IMR-90 (cell line): ENCODE results near the gene SPATA13. TPM values are rescaled to one million over a fixed set of nuclear protein-coding genes. Genes with fewer than 3 reads are reported as not detected.

Experiments
- ATAC-seq: fragments of 200-7000 bp; cut with Tn5 transposase; 2 replicates; pipeline ENCODE4 v1.9.1; 2020; ENCODE audit warnings: low read depth, mild to moderate bottlenecking, moderate library complexity
- BruUV-seq: library from RNA; stranded (reverse); fragments of 400-500 nt; replicated peaks from 2 replicates; lab custom pipeline; 2021; lab: Mats Ljungman, UMichigan
- CTCF ChIA-PET: fragments of 300-600 bp; formaldehyde crosslinking; extraction: SDS; loops from one replicate; lab custom pipeline; 2021; ENCODE audit warnings: antibody characterized with exemption; lab: Yijun Ruan, JAX
- POLR2A ChIA-PET: fragments of 300-600 bp; sonication (Branson Sonifier 250); formaldehyde crosslinking; loops from one replicate; lab custom pipeline; 2022; ENCODE audit warnings: antibody characterized with exemption; ENCODE audit not compliant: unreplicated experiment; lab: Charles Lee
- DNase-seq: peaks from one replicate; pipeline ENCODE4 v3.0.0; 2013
- H2AFZ ChIP-seq: replicated peaks from 2 replicates; pipeline ENCODE3; 2013; ENCODE audit warnings: low read length, mild to moderate bottlenecking; ENCODE audit not compliant: poor library complexity
- H2AK5ac ChIP-seq: 2 replicates; pipeline ENCODE4 v1.6.1; 2013; ENCODE audit warnings: low read depth, low read length, inconsistent platforms
- H2AK9ac ChIP-seq: replicated peaks from 2 replicates; pipeline ENCODE3; 2013; ENCODE audit warnings: mild to moderate bottlenecking, low read depth, low read length, moderate library complexity; ENCODE audit not compliant: poor library complexity
- H2BK120ac ChIP-seq: 2 replicates; pipeline ENCODE4 v1.6.1; 2013; ENCODE audit warnings: low read depth, low read length, inconsistent platforms
- H2BK15ac ChIP-seq: 3 replicates; pipeline ENCODE4 v1.6.1; 2013; ENCODE audit warnings: low read depth, low read length, inconsistent platforms
- H2BK20ac ChIP-seq: 2 replicates; pipeline ENCODE4 v1.6.1; 2013; ENCODE audit warnings: low read depth, mild to moderate bottlenecking, inconsistent platforms, low read length, moderate library complexity
- H2BK5ac ChIP-seq: 2 replicates; pipeline ENCODE4 v1.6.1; 2013; ENCODE audit warnings: mild to moderate bottlenecking, low read depth, low read length, inconsistent platforms; ENCODE audit not compliant: poor library complexity, severe bottlenecking
- H3K14ac ChIP-seq: replicated peaks from 2 replicates; pipeline ENCODE4 v1.6.1; 2013; ENCODE audit warnings: low read depth, low read length, inconsistent platforms
- H3K18ac ChIP-seq: 2 replicates; pipeline ENCODE4 v1.6.1; 2013; ENCODE audit warnings: low read depth, low read length, control low read depth
- H3K23ac ChIP-seq: 2 replicates; pipeline ENCODE4 v1.6.1; 2013; ENCODE audit warnings: low read depth, low read length, inconsistent platforms
- H3K27ac ChIP-seq: 2 replicates; pipeline ENCODE4 v1.5.1; 2013; ENCODE audit warnings: mild to moderate bottlenecking, control low read depth, low read length; ENCODE audit not compliant: insufficient read depth
- H3K27me3 ChIP-seq: 2 replicates; pipeline ENCODE4 v1.6.1; 2013; ENCODE audit warnings: low read length; ENCODE audit not compliant: control insufficient read depth, insufficient read depth
- H3K36me3 ChIP-seq: 2 replicates; pipeline ENCODE4 v1.6.1; 2013; ENCODE audit warnings: low read length, mixed read lengths; ENCODE audit not compliant: control insufficient read depth, insufficient read depth
- H3K4ac ChIP-seq: 2 replicates; pipeline ENCODE4 v1.6.1; 2013; ENCODE audit warnings: low read depth, low read length, inconsistent platforms
- H3K4me1 ChIP-seq: 2 replicates; pipeline ENCODE4 v1.6.1; 2013; ENCODE audit warnings: low read length, mixed read lengths; ENCODE audit not compliant: control insufficient read depth, insufficient read depth
- H3K4me2 ChIP-seq: 2 replicates; pipeline ENCODE4 v1.6.1; 2013; ENCODE audit warnings: low read depth, mild to moderate bottlenecking, control low read depth, low read length, moderate library complexity
- H3K4me3 ChIP-seq: 2 replicates; pipeline ENCODE4 v1.5.1; 2013; ENCODE audit warnings: low read depth, mild to moderate bottlenecking, control low read depth, low read length, moderate library complexity; ENCODE audit not compliant: insufficient read depth
- H3K56ac ChIP-seq: 2 replicates; pipeline ENCODE4 v1.6.1; 2013; ENCODE audit warnings: low read length, inconsistent platforms; ENCODE audit not compliant: insufficient read depth; ENCODE audit errors: extremely low read depth
- H3K79me1 ChIP-seq, 2 experiments: 2 replicates each; pipeline ENCODE4 v1.6.1; 2013; ENCODE audit warnings: low read length in 2 of 2, inconsistent platforms in 1 of 2, low read depth in 1 of 2
- H3K9ac ChIP-seq: 2 replicates; pipeline ENCODE4 v1.6.1; 2013; ENCODE audit warnings: low read depth, low read length, control low read depth
- H3K9me1 ChIP-seq: 2 replicates; pipeline ENCODE4 v1.6.1; 2013; ENCODE audit warnings: low read length, inconsistent platforms; ENCODE audit not compliant: insufficient read depth
- H3K9me3 ChIP-seq: 2 replicates; pipeline ENCODE4 v1.6.1; 2013; ENCODE audit warnings: low read length; ENCODE audit not compliant: control insufficient read depth, insufficient read depth
- H4K20me1 ChIP-seq: 2 replicates; pipeline ENCODE4 v1.6.1; 2013; ENCODE audit warnings: low read length, inconsistent platforms; ENCODE audit not compliant: insufficient read depth
- H4K5ac ChIP-seq: 2 replicates; pipeline ENCODE4 v1.6.1; 2013; ENCODE audit warnings: mild to moderate bottlenecking, low read depth, low read length, control low read depth
- H4K8ac ChIP-seq, 2 experiments: 2 replicates each; pipeline ENCODE4 v1.6.1; 2013; ENCODE audit warnings: low read depth in 2 of 2, low read length in 2 of 2, control low read depth in 1 of 2, inconsistent platforms in 1 of 2
- H4K91ac ChIP-seq: 2 replicates; pipeline ENCODE4 v1.6.1; 2013; ENCODE audit warnings: low read depth, low read length, inconsistent platforms; ENCODE audit not compliant: insufficient read depth
- CEBPB ChIP-seq: IDR thresholded peaks from 2 replicates; pipeline ENCODE4 v1.6.1; 2012; ENCODE audit warnings: low read depth, low read length, improper control_type of control experiment
- CHD1 ChIP-seq: IDR thresholded peaks from 2 replicates; pipeline ENCODE4 v1.6.1; 2012; ENCODE audit warnings: low read depth, low read length, improper control_type of control experiment
- CTCF ChIP-seq: conservative IDR thresholded peaks from 2 replicates; pipeline ENCODE4 v1.5.1; 2012; ENCODE audit warnings: mild to moderate bottlenecking, low read depth, low read length, improper control_type of control experiment
- FOS ChIP-seq: fragments of 150-350 bp; IDR thresholded peaks from 2 replicates; pipeline ENCODE4 v1.6.1; 2016; ENCODE audit warnings: low read depth, low read length
- NFE2L2 ChIP-seq: fragments of 150-350 bp; IDR thresholded peaks from 2 replicates; pipeline ENCODE4 v1.6.1; 2016; ENCODE audit warnings: low read depth, mild to moderate bottlenecking, low read length
- POLR2A ChIP-seq: IDR thresholded peaks from 2 replicates; pipeline ENCODE4 v1.6.1; 2012; ENCODE audit warnings: mild to moderate bottlenecking, low read depth, low read length
- RAD21 ChIP-seq: IDR thresholded peaks from 2 replicates; pipeline ENCODE4 v1.6.1; 2012; ENCODE audit warnings: low read length, improper control_type of control experiment
- RCOR1 ChIP-seq: IDR thresholded peaks from 2 replicates; pipeline ENCODE4 v1.6.1; 2012; ENCODE audit warnings: mild to moderate bottlenecking, low read length, improper control_type of control experiment; ENCODE audit not compliant: insufficient replicate concordance
- RFX5 ChIP-seq: IDR thresholded peaks from 2 replicates; pipeline ENCODE4 v1.8.0; 2012; ENCODE audit warnings: low read depth, mild to moderate bottlenecking, low read length, moderate library complexity
- SMC3 ChIP-seq: fragments of 150-350 bp; IDR thresholded peaks from 2 replicates; pipeline ENCODE4 v1.6.1; 2016; ENCODE audit warnings: low read depth, mild to moderate bottlenecking, antibody characterized with exemption, low read length, moderate library complexity
- WGBS, 2 experiments: methylation state at CpG; one replicate each; pipeline versions ENCODE4 v1.1.5 to v1.1.7; 2013; ENCODE audit warnings: missing lambda C conversion rate in 2 of 2; ENCODE audit not compliant: insufficient read length in 1 of 2; ENCODE audit errors: extremely low coverage in 2 of 2; 5-methylcytosine and 5-hydroxymethylcytosine counted together
- dilution Hi-C: fragments of 300-500 bp; cut with HindIII; formaldehyde crosslinking; loops from one replicate; pipeline ENCODE4 v1.14.3; 2018; ENCODE audit warnings: low sequenced_read_pairs; ENCODE audit not compliant: unreplicated experiment
- in situ Hi-C: fragments of 300-500 bp; cut with MboI; formaldehyde crosslinking; loops from 3 replicates; pipeline ENCODE4 v1.14.3; 2019; ENCODE audit warnings: low sequenced_read_pairs, inconsistent platforms, mixed read lengths
- intact Hi-C: fragments of 100-400 bp; cut with micrococcal nuclease; formaldehyde crosslinking; loops from 2 replicates; pipeline ENCODE4 v1.10.0; 2022
- polyA plus RNA-seq, 3 experiments: library from polyadenylated mRNA; depleted of rRNA; stranded (reverse); fragments of >200 nt; gene quantifications; 2 replicates each; pipeline ENCODE4 v1.2.3, GENCODE V29; 2012; ENCODE audit warnings: low replicate concordance in 1 of 3
- total RNA-seq: library from RNA; depleted of rRNA; stranded (reverse); fragments of >200 nt; gene quantifications from 2 replicates; pipeline ENCODE4 v1.2.3, GENCODE V29; 2012
- TF ChIP-seq, protein P1 (sequence below): fragments of 150-350 bp; IDR thresholded peaks from 2 replicates; pipeline ENCODE4 v1.6.1; 2017; ENCODE audit warnings: mild to moderate bottlenecking, antibody characterized with exemption, low read length, low read depth

SPATA13 gene
- total and polyA plus RNA-seq, 2 of the 4 experiments (the other 2 are of a cell fraction) = 10.5 to 12.5 TPM

GRCh38 chr13:24338721-24339120 lies 178.2 kb downstream of the SPATA13 start:
- WGBS, 2 experiments = 97% methylated on average over 17 of the region's 36 CpGs; no CpG with 5 or more reads in 1 of the 2 experiments
- Histone ChIP-seq H3K4me1 (peaks cover 2% of the 10 kb centered on the region; the same call in 1 of the 2 replicates), H2AK9ac (peak overlapping the region; percentile 72), H3K4ac (no peak overlapping the region), H3K4me2 (no peak overlapping the region), H4K8ac (no peak overlapping the region), H4K20me1 (no peaks in the 10 kb centered on the region), H3K56ac (no peak overlapping the region), H3K23ac (no peak overlapping the region), H3K36me3 (no peaks in the 10 kb centered on the region), H3K9ac (no peak overlapping the region), H3K14ac (no peak overlapping the region), H4K5ac (no peak overlapping the region), H2BK120ac (no peak overlapping the region), H4K91ac (no peak overlapping the region), H3K9me1 (peaks cover 3% of the 10 kb centered on the region; the same call in 1 of the 2 replicates), H2AFZ (no peak overlapping the region), H3K27ac (no peak overlapping the region), H3K4me3 (no peak overlapping the region), H2AK5ac (no peak overlapping the region), H3K18ac (no peak overlapping the region), H3K27me3 (peaks cover 3% of the 10 kb centered on the region), H2BK20ac (no peak overlapping the region), H3K9me3 (no peaks in the 10 kb centered on the region), H2BK15ac (no peak overlapping the region), H2BK5ac (no peak overlapping the region), H3K79me1 (no peaks in the 10 kb centered on the region)
- in situ Hi-C loops = no loop called here
- CTCF ChIA-PET = no interaction called here
- dilution Hi-C loops = no loop called here
- intact Hi-C loops = no loop called here
- ATAC-seq = no peak
- no peak for DNase-seq
- no peak for TF ChIP-seq RAD21
- TF ChIP-seq NFE2L2 = no peak
- no peak for TF ChIP-seq RCOR1
- TF ChIP-seq POLR2A = no peak
- TF ChIP-seq SMC3 = no peak
- no peak for TF ChIP-seq CEBPB
- TF ChIP-seq FOS = no peak
- TF ChIP-seq RFX5 = no peak
- no peak for TF ChIP-seq CHD1
- TF ChIP-seq, protein P1, sequence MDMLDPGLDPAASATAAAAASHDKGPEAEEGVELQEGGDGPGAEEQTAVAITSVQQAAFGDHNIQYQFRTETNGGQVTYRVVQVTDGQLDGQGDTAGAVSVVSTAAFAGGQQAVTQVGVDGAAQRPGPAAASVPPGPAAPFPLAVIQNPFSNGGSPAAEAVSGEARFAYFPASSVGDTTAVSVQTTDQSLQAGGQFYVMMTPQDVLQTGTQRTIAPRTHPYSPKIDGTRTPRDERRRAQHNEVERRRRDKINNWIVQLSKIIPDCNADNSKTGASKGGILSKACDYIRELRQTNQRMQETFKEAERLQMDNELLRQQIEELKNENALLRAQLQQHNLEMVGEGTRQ = no peak
- no peak for TF ChIP-seq CTCF
- POLR2A ChIA-PET = no interaction called here
- BruUV-seq = no TSS peak
